Inflammatory macrophage treated with lipopolysaccharide for 1 hour (primary cell): ENCODE data around the gene TARM1.
"Not testable (repeated sequence)": the region's sequence is repeated elsewhere in the genome, so short reads cannot be mapped to it uniquely, and the experiment has no call there.

Experiments
- DNase-seq, 2 donors: peaks; one replicate each; pipeline ENCODE4 v3.0.0-alpha.2; 2020 to 2022

Gene TARM1

DNA sequence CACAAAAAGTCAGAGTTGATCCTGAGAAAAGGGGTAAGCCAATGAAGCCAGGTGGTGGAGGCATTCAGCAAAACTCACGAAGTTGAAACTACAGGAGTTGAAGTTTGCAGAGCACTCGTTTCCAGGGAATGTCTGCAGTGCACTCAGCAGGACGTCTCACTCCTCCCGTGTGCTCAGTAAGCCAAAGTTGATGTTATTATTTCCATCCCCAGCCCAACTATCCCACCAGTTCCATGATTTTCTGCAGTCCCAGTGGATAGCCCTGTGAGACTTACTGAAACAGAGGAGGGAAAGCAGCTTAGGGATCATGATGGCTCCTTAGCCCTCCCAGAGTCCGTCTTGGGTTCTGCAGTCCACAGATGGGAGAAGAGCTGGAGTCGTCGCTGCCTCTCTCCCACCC lies at the start of gene TARM1:
Gene TARM1 (minus strand): TSS at position 334 of the 400 bp plus-strand sequence. CDS start 25 bp downstream, at position 309.
- DNase-seq: no peak

DNA sequence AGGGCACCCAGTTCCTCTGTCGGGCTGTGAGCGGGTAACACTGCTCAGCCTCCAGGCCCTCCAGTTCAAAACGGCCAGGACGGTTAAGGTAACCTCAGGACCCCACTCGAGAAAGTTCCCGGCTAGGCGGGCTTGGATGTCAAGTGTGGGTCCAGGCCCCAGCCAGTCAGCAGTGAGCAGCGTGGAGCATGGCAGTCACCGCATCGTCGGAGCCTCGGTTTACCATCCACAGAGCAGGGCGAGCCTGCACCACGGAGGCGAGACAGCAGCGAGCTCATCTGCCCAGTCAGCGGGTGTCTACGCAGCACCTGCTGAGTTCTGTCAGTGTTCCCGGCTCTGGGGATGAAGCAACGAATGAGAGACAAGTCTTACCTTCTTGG lies 48.4 kb upstream of the TARM1 start:
- no peak for DNase-seq

DNA sequence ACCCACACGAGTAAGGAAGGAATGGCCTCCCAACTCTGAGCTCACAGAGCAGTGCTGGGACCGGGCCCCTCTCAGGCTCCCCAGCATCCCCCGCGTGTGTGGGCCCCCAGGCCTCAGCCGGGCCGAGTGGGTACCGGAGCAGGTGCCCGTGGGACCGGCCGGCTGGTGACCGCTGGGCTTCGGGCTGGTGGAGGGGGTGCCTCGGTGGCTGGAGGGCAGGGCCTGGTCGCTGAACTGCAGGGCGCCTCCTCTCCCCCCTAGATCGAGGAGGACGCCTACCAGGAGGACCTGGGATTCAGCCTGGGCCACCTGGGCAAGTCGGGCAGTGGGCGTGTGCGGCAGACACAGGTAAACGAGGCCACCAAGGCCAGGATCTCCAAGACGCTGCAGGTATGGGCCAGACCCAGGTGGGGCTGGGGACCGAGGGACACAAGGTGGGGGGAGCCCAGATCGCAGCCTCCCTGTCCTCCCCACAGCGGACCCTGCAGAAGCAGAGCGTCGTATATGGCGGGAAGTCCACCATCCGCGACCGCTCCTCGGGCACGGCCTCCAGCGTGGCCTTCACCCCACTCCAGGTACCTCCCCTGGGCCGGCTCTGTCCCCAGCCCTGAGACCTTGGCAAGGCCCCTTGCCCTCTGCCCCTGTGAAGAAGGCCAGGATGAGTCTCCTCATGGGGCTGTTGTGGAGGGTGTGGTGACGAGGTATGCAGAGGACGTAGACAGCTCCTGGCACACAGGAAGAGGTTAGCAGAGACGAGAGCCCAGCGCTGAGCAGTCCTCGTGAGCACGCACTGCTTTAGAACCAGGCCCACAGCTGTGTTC lies 47.8 kb upstream of the TARM1 start:
- no peak for DNase-seq

DNA sequence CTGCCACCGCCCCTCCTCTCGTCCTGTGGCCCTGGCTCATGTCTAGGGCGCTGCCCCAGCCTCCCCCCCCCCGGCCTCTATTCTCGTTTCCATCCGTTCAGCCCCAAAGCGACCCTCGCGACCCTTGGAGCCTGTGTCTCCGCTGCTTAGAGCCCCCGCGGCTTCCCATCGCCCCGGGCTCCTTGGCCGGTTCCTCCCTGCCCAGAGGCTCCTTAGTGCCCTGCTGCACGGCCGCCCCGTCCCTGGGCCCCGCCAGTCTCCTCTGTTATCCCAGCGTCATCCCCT lies 47.2 kb upstream of the TARM1 start:
- no peak for DNase-seq

DNA sequence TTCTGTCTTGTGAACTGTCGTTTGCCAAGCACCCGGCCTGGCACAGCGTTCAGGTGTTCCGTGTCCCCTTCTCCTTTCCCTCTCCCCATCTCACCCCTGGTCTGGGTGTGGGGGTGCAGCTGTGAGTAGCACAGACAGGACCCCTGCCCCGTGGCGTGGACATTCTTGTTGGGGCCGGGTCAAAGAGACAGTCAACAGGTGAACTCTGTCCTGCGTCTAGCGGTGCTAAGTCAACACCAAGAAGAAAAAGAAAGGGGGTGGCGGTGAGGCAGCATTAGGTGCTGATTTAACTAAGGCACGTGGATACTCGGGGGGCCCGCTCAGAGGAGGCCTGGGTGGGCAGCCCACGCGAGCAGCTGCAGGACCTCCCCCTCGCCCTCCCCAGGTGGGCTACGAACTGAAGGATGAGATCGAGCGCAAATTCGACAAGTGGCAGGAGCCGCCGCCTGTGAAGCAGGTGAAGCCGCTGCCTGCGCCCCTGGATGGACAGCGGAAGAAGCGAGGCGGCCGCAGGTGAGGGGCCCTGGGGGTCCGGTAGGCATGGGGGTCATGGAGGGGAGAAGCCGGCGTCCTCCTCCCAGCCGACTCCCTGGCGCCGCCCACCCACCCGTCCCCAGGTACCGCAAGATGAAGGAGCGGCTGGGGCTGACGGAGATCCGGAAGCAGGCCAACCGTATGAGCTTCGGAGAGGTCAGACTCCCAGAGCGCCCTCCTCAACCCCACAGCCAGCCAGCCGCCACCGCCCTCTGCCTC lies 46.7 kb upstream of the TARM1 start:
- DNase-seq: no peak

DNA sequence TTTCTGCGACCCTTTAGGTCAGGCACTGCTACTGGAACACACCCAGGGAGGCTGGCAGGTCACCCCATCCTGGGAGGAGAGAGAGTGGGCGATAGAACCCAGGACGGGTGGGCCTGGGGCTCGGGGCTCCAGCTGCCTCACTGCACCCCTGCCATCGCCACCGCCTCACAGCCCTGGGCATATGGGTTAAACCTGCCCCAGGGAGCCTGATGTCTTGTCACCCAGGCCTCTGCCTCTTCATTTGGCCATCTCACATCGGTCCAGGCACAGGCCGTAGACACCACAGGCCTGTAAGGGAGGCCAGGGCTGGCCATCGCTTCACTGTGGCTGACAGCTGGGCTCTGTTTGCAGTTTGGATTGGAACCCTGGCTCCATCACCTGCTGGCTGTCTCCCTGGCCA lies 44.5 kb upstream of the TARM1 start:
- DNase-seq: no peak

DNA sequence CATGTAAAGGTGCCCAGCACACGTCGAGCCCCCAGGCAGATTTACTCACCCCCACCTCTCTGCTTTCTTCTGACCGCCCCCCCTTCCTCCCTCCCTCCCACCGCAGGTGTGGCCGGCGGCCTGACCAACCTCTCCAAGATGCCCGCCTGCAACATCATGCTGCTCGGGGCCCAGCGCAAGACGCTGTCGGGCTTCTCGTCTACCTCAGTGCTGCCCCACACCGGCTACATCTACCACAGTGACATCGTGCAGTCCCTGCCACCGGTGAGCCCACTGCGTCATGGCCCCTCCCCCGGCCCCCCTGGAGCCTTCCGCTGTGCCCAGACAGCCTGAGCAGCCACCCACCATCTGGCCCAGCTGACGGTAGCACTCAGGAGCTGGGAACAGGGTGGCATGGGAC lies 43.2 kb upstream of the TARM1 start:
- DNase-seq: no peak

DNA sequence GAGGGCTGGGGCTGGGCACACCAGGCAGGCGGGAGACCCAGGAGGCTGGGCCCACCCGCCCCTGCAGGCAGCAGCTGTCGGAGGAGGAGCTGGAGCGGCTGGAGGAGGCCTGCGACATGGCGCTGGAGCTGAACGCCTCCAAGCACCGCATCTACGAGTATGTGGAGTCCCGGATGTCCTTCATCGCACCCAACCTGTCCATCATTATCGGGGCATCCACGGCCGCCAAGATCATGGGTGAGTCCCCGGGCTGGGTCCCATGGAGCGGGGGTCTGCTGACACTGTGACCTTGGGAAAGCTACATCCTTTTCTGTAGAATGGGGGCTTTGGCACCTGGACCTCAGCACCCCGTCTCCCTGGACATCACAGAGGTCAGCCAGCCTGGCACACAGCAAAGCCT lies 42.5 kb upstream of the TARM1 start:
- no peak for DNase-seq

DNA sequence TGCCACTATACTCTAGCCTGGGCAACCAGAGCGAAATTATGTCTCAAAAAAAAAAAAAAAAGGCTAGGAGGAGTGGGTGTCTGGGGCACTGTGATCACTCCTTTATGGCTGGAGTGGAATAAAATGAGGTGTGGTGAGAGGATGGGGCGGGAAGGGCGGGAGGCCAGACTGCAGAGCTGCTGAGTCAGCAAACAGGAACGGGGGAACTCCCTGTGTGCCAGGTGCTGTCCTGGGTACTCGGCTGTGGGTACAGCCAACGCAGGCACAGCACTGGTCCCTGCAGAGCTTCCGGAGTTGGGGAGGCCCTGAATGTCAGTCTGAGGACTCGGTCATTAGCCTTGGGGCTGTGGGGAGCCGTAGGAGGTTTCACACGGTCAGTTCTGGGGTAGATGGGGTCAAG lies 40.1 kb upstream of the TARM1 start:
- no peak for DNase-seq

DNA sequence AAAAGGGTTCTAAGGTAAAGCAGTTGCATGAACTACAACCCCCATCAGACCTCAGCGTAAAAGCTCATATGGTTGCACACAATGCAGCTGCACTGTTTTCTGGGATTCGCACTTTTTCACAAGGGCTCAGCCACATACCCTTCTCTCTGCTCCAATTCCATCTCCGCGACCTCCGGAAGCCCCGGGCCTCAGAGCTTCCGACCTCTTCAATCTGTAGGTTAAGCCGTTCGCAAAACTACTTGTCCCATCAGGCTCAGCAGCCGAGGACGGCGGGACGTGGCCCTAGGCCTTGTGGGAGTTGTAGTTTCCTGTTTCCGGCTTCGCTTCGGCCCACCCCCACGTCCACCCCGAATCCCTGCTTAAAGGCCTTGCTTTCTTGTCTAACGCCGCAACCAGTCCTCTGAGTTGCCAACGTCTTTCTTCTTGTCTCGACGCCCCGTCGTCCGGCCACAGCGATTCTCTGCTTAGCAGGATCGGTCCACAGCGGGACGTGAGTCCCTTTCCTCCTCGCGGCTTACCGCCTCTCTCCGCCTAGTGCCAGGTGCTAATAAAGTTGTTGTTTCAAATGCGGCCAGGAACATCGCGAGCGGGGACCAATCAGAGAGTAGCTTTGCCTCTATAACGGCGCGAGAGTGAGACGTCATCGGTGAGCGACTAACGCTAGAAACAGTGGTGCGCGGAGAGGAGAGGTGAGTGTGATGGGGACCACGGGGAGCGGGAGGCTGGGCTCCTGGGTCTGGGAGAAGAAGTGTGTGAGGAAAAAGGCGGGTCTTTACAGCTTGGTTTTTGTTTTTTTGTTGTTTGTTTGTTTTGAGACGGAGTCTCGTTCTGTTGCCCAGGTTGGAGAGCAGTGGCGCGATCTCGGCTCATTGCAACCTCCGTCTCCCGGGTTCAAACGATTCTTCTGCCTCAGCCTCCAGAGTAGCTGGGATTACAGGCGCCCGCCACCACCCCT lies 34.2 kb upstream of the TARM1 start, which contains the start of the genes PRPF31 and TFPT:
Gene PRPF31 (plus strand): TSS at position 646 of the 955 bp plus-strand sequence. CDS start 2,525 bp downstream, outside the sequence.
Gene TFPT (minus strand): TSS at position 549 of the 955 bp plus-strand sequence. CDS start 388 bp downstream, at position 161.
- DNase-seq: peak; percentile 96 to 100

DNA sequence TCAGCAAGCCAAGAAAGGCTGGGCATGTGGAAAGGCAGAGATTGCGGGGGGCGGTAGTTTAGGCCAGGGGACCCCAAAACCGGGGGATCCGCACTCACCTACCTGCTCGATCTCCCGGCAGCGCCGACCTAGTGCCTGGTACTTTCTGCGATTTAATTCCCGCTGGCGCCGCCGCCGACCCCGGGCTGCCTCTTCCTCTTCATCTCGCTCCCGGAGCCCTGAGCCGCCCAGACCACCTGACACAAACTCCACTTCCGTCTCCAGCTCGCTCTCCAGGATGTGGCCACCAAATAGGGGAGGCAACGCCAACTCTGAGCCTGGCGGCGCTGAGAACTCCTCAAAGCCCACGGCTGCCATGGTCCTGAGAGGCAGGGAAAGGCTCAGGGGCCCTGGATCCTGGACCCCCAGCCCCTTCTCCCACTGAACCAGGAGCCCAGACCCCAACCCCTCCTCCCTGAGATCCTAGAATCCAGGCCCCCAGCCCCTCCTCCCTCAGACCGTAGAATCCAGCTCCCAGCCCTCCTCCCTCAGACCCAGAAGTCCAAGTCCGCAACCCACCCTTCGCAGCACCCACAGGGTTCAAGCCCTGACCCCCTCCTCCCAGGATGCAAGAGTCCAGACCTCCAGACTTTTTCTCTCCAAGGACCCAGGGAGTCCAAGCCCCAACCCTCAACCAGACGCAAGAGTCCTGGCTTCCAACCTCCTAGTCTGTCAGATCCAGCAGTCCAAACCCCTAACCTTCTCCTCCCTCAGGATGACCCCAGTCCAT lies 33.4 kb upstream of the TARM1 start:
- DNase-seq: peak; percentile 59 to 60

DNA sequence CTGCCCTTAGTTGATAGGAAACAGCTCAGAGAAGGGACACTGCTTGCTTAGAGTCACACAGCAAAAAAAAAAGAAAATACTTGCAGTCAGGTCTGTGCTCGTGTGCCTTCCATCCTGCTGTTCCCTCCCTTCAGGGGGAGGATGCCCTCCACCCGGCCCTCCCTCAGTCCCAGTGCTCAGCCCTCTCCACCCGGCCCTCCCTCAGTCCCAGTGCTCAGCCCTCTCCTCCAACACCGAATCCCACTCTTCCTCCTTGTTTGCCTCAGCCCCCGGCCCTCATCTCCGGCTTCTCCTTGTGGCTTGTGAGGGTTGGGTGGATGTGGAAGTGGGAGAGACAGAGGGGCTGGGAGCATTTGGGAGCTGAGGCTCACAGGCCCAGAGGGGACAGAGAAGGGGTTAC lies 28.5 kb upstream of the TARM1 start:
- no peak for DNase-seq

DNA sequence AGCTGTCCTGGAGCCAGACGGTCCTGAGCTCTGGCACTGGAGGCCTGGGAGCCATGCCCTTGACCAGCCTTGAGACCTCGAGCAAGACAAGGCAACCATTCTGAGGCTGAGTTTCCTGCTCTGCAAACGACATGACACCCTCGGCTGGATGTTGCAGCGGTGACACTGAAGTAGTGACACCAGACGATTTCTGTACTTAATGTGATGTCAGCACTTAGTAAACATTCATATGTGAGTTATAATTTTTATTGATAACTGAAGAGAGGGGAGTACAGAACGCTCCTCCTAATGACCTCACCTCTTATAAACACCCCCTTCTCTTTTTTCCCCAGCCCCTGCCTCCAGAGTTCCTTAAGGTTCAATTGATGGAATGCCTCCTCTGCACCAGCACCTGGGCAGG lies 27.3 kb upstream of the TARM1 start:
- DNase-seq: no peak

DNA sequence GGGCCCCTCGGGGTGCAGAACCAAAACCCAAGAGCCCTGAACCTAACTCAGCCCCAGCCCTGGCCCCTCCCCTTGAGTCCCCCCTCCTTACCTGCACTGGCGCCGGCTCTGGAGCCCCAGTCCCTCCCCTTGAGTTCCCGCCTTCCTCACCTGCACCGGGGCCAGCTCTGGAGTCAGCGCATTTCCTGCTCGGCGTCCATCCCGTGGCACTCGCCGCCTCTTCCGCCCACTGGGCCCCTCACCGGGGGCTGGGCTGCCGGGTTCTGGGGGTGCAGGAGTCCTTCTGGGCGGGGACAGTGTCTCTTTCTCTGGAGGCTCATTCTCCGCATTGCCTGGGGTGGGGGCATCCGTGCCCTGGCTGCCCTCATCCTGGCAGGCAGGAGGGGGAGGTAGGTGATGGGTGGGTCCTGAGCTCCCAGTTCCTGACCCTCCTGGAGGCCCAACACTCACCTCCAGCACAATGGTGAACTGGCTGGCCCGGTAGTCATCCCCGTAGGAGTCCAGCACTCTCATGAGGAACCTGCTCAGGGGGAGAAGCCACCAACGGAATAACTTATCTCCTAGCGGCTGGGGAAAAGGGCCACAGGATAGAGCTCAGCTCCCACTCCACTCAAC lies 26.8 kb upstream of the TARM1 start:
- DNase-seq: no peak

DNA sequence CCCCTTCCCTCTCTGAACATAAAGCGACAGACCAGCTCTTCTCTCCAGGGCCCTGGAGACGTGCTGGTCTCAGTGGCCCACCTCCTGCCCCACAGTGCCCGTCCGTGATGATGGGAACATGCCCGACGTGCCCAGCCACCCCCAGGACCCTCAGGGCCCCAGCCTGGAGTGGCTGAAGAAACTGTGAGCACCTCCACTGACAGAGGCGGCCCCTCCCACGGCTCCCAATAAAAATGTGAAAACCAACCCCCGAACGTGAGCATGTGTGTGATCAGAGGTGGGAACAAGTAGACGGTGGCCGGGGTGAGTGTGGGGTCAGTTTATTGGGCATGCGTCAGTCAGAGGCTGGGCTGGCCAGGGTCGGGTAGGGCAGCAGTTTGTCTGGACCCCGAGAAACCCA lies 25.6 kb upstream of the TARM1 start:
- DNase-seq: no peak

DNA sequence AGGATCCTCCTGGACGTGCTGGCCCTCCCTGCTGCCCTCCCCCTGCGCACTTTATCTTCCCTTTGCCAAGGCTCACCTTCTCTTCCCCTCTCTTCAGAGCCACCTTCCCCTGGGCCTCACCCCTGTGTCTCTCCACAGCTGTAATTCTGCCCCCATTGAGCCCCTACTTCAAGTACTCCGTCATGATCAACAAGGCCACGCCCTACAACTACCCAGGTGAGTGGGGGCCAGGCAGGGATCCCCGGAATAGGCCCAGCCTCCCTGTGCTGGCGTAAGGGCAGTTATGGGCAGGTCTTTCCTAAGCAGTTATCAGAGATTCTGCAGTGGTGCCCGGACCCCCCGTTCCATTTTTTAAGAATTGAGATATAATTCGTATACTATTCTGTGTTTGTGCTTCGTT lies 24.6 kb upstream of the TARM1 start:
- DNase-seq: no peak

DNA sequence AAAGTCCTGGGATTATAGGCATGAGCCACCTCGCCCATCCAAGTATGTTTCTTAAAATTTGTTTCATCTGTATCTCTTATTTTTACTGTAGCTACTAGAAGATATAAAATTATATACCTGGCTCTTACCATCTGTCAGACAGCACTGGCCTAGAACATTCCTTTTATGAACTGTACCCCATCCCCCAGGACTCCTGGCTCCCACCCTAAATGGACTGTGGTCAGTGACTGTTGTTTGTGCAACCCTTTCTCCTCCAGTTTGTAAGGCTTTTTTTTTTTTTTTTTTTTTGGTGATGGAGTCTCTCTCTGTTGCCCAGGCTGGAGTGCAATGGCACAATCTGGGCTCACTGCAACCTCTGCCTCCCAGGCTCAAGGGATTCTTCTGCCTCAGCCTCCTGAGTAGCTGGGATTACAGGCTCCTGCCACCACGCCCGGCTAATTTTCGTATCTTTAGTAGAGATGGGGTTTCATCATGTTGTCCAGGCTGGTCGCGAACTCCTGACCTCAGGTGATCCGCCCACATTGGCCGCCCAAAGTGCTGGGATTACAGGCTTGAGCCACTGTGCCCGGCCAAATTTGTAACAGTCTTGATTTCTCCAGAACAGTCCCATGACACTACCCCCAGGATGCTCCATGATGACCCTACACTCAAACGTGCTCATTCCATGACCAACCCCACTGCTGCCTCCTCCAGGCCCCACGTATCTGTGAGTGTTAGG lies 24.0 kb upstream of the TARM1 start:
- DNase-seq: no peak

DNA sequence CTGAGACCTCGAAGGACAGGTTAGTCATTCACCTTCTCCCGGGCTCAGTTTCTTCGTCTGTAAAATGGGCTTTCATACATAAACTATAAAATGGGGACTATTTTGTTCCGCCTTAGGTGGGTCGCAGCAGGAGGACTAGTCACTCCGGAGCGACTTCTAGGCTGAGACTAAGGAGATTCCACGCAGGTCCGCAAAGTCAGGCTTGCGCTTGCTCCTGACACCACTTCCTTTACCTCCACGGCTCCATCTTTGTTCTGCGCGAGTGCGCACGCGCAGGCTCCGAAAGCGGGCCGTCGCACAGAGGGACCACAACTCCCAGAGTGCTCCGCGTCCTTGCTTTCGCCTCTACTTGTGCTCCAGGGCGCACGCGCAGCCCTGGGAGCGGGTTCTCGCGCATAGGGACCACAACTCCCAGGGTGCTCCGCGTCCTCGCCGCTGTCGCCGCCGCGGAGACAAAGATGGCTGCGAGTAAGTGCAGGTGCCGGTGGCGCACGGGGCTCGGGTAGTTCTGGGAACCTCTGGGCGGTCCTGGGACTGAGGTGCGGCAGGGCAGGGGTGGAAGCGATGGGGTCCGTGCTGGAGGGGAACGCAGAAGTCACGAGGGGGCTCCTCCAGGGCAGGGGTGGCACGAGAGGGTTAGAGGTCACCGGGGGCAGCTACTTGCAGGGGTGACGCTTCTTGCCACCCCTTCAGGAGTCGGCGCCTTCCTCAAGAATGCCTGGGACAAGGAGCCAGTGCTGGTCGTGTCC lies 21.4 kb upstream of the TARM1 start, which contains the start of gene NDUFA3:
Gene NDUFA3 (plus strand): TSS at position 435 of the 749 bp plus-strand sequence. CDS start 24 bp downstream, at position 459.
- DNase-seq: peak; percentile 97 to 98

DNA sequence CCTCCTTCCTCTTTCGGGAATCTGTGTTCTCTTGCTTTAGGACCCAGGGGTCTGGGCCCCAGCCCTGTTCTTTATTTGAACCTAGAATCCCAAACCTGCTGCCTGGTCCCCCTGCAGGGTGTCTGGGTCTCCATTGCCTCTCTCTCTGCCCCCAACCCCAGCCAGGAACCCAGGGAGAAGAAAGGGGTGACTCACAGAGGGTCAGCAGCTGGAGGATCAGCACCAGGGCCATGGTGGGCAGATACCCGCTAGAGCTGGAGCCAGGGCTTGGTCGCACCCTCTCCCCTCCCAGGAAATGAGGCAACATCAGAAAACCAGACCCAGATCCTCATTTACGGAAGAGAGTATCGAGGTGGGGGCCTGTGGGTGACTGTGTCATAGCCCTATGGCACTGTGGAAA lies 19.4 kb upstream of the TARM1 start, which contains the start of gene OSCAR:
Gene OSCAR (minus strand): TSS at position 243 of the 400 bp plus-strand sequence. CDS start 11 bp downstream, at position 232.
- DNase-seq: peak; percentile 88 to 91

DNA sequence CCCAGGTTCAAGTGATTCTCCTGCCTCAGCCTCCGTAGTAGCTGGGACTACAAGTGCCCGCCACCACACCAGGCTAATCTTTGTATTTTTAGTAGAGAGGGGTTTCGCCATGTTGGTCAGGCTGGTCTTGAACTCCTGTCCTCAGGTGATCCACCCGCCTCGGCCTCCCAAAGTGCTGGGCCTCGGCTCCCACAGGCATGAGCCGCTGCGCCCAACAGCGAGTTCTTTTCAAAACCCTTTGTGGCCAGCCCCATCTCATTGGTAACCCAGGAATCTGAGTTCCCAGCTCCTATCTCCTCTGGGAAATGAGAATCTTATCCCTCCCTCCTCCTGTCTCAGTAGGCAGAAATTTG lies 18.7 kb upstream of the TARM1 start:
- DNase-seq: not testable (repeated sequence)
